Activated naive CD4-positive, alpha-beta T cell (primary cell): Measurements from ENCODE around the gene ARPC1A.
"Not testable (repeated sequence)": the region's sequence is repeated elsewhere in the genome, so short reads cannot be mapped to it uniquely, and the experiment has no call there.

ENCODE experiments used
- DNase-seq, 4 experiments: peaks; one replicate each; lab custom pipeline; 2025; lab: John Stamatoyannopoulos, UW

ARPC1A gene

DNA sequence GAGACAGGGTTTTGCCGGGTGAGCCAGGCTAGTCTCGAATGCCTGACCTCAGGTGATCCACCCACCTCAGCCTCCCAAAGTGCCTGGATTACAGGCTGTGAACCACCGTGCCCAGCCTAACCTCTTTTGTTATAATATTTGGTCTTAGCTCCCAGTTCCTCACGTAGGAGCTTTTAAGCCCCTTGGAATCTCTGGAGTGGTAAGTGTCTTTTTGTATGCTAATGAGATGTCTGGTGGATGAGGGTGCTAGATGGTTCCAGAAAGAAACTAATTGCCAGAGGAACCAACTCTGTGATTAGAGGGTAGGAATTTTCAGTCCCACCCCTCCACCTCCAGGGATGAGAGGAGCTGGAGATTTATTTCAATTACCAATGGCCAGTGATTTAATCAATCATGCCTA is 5.3 kb upstream of the ARPC1A start:
- DNase-seq = no peak

DNA sequence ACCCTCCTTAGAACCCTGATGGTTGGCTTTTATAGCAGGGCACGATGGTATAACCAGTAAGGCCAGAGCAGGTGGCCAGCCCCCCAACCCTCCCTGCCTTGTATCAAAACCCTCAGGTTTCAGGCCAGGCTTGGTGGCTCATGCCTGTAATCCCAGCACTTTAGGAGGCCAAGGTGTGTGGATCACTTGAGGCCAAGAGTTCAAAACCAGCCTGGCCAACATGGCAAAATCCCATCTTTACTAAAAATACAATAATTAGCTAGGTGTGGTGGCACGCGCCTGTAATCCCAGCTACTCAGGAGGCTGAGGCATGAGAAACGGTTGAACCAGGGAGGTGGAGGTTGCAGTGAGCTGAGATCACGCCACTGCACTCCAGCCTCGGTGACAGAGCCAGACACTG is 3.0 kb upstream of the ARPC1A start:
- not testable (repeated sequence) for DNase-seq

DNA sequence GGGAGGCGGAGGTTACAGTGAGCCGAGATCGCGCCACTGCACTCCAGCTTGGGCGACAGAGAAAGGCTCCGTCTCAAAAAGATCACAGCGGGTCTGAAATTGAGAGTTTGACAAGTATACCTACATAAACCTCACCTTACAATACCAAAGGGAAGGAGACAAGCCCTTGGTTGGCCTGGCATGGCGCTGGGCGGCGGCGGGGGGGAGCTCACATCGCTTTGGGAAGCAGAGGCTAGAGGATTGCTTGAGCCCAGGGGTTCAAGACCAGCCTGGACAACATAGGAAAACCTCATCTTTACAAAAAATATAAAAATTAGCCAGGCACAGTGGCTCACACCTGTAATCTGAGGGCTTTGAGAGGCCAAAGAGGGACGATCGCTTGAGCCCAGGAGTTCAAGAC is 1.1 kb upstream of the ARPC1A start:
- DNase-seq = no peak

DNA sequence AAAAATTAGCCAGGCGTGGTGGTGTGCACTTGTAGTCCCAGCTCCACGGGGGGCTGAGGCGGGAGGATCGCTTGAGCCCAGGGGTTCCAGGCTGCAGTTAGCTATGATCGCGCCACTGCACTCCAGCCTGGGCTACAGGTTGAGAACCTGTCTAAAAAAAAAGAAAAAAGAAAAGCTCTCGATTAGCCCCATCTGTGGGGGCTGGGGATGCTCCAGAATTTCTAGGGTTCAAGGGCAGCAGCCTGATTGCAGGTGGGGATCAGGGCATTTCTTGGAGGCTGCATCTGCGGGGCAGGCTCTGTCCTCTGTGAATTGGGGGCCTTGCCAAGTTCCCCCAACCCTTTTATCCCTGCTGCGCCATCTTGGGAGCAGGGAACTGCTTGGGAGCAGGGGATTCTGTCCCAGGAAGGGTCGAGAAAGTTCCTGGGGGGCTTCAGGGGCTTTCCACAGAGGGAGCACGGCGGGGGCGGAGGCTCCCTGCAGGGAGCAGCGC is 651 bp upstream of the ARPC1A start:
- no peak for DNase-seq

DNA sequence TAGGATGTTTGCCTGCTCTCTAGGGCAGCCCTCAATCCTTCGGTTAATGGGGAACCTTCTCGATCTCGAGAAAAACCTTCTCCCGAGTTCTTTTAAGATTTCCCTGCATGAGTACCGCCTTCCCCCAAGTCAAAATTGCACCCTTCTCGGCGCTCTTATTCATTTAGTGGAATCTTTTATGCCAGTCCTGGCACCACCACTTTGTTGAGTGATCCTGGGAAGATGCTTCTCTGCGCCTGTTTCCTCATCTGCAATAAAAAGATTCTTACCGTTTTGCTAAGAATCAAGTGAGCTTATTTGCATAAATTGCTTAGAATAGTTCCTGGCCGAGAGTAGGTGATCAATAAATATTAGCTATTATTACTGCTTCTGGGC is 697 bp downstream of the ARPC1A start:
- no peak for DNase-seq

DNA sequence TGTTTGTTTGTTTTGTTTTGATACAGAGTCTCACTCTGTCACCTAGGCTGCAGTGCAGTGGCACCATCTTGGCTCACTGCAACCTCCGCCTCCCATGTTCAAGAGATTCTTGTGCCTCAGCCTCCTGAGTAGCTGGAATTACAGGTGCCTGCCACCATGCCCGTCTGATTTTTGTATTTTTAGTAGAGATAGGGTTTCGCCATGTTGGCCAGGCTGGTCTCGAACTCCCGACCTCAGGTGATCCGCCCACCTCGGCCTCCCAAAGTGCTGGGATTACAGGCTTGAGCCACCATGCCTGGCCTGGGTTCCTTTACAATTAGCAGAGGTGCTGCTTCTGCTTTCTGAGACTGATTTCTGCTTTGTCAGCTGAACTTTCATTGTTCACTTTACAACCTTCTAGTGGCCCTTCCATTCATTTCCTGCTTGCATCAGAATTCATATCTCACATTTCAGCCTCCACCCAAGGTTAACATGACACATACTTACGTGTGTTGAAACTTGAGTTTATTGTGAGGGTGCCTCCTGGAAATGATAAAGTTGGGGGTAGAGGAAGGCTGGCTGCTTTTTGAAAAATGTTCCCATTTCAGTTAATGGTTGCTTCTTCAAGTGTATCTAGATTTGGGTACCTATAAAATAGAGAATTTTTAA is 4.7 kb downstream of the ARPC1A start:
- DNase-seq = not testable (repeated sequence)

DNA sequence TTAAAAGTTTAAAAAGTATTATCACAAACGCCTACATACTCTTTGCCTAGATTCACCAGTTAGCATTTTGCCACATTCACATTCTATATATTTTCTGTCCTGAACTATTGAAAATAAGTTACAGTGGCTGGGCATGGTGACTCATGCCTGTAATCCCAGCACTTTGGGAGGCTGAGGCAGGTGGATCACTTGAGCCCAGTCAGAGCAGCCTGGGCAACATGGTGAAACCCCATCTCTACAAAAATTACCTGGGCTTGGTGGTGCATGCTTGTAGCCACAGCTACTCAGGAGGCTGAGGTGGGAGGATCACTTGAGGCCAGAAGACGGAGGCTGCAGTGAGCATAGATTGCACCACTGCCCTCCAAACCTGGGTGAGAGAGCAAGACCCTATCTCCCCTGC is 5.3 kb downstream of the ARPC1A start:
- no peak for DNase-seq

DNA sequence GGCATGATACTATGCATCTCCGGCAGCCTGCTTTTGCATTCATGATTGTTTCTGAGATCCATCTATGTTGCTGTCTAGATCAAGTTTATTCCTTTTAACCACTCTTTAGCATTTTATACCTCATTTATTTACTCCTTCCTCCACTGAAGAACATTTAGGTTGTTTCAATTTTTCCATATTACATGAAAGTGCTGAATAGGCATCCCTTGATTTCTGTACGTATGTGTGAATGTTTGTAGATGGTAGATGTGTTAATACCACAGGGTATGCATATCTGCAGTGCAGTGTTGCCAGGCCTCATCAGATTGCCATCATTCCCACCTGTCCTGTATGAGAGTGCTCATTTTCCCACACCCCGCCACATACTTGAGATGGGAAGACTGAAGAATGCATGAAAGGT is 13.9 kb downstream of the ARPC1A start:
- no peak for DNase-seq

DNA sequence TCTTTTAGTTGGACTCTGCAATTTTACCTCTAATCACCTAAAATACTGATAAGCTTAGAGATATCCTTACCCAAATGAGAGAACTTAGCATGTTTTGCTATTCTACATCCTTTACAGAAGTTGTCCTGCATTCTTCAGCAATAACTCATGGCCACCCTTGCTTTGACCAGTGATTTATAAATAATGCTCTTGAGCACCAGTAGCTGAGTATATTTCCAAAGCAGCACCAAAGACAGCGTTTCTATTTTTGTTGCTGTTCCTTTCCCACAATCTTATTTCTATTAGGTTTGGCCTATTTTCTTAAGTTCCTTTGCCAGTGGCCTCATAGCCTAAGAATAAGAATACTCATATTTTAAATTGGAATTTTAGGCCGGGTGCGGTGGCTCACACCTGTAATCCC is 15.0 kb downstream of the ARPC1A start:
- no peak for DNase-seq

DNA sequence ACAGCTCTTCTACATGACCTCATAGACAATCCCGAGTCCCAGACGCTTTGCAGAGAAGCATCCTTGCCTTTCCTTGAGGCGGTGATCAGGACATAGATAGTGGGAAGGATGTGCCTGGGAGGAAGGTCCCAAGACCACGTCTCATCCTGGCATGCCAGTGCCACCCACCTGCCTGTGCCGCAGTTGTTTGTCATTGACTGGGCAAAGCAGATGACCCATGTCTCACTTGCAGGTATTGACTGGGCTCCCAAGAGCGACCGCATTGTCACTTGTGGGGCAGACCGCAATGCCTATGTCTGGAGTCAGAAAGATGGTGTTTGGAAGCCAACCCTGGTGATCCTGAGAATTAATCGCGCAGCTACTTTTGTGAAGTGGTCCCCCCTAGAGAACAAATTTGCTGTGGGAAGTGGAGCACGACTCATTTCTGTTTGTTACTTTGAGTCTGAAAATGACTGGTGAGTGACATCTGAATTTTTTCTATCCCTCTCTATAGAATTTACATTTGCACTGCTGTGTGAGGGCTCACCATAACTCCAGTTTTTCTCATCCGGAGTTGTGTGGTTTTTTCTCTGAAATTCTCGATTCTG is 18.5 kb downstream of the ARPC1A start:
- no peak for DNase-seq

DNA sequence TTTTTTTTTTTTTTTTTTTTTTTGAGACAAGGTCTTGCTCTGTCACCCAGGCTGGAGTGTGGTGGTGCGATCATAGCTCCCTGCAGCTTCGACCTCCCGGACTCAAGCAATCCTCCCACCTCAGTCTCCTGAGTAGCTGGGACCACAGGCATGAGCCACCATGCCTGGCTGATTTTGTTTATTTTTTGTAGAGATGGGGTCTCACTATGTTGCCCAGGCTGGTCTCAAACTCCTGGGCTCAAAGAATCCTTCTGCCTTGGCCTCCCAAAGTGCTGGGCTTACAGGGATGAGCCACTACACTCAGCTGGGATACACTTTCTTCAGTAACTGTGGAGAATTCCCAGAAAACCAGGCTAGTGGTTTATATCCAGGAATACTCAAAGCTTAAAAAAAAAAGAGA is 24.9 kb downstream of the ARPC1A start:
- DNase-seq = not testable (repeated sequence)

DNA sequence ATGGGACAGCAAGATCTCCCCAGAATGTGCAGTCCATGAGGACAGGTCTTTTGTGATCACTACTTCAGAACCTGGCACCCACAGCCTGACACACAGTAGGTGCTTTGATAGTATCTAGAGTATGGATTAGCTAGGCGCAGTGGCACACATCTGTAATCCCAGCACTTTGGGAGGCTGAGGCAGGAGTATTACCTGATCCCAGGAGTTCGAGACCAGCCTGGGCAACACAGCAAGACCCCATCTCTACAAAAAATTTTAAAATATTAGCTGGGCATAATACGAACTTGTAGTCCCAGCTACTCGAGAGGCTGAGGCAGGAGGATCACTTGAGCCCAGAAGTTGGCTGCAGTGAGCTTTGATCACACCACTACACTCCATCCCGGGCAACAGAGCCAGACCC is 26.5 kb downstream of the ARPC1A start:
- no peak for DNase-seq

DNA sequence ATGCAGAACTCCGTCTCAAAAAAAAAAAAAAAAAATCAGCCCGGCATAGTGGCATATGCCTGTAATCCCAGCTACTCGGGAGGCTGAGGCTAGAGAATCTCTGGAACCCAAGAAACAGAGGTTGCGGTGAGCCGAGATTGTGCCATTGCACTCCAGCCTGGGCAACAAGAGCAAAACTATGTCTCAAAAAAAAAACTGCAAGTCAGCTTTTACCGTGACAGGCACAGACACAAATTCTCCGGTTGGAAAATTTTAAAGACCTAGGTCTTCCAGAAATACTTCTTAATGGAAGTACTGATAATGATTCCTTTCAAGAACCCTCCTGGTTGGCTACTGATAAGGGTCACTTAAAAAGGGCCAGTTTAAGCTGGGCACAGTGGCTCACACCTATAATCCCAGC is 29.4 kb downstream of the ARPC1A start:
- no peak for DNase-seq

DNA sequence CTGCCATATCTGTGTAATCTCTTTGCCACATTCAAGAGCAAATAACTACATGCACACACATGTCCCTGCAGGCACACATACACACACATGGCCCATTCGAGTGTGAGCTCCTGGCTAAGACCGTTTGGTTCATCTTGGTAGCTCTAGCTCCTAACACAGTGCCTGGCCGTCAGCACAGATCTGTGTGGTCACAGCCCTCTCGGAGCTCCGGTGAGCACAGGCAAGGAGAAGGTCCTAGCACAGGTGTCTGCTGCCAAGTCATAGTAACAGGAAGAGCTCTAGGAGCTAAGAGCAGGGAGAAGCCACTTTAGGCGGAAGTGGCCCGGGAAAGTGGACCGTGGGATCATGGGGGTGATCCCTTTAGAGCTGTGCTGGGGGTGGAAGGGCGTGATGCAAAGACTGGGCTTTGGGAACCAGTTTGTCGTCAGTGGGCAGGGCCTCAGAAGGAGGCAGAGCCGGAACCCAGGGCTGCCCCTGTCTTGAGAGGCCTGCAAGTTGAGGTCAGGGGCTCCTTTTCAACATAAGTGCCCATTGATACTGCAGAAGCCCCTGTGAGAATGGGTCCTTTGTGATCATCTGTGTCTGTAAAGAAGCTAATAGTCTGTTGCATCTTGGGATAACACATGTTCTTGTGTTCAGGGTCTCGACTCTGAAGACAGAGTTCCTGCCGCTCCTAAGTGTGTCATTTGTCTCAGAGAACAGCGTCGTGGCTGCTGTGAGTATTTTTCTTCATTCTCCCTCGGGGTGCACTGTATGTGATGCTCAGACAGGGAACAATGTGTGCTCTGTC is 32.2 kb downstream of the ARPC1A start:
- no peak for DNase-seq

DNA sequence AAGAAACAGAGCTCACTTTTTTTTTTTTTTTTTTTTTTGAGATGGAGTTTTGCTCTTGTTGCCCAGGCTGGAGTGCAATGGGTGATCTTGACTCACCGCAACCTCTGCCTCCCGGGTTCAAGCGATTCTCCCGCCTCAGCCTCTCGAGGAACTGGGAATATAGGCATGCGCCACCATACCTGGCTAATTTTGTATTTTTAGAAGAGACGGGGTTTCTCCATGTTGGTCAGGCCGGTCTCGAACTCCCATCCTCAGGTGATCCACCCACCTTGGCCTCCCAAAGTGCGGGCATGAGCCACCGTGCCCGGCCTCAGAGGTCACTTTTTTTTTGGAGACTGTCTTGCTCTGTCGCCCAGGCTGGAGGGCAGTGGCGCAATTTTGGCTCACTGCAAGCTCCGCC is 32.8 kb downstream of the ARPC1A start:
- not testable (repeated sequence) for DNase-seq

DNA sequence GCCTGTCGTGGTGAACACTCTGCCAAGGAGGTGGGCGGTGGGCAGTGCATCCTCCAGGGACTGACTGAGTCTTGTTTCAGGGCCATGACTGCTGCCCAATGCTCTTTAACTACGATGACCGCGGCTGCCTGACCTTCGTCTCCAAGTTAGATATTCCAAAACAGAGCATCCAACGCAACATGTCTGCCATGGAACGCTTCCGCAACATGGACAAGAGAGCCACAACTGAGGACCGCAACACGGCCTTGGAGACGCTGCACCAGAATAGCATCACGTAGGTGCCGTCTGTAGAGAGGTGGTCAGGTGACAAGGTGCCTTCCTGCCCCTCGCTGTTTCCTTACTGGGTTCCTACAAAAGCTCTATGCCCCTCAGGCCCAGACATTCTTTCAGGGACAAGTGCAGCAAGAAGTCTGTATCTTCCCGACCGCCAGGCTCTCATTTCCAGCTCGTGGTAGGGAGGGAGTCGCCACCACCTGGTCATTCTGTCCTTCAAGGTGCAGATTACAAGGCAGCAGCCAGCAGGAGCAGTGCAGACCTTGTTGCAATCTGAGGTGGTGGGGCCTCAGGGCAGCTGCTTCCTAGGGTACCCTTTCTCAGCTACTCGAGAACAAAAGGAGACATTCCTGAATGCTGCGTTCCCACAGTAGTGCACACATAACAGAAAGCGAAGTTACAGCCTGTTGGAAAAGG is 33.9 kb downstream of the ARPC1A start:
- DNase-seq = no peak

DNA sequence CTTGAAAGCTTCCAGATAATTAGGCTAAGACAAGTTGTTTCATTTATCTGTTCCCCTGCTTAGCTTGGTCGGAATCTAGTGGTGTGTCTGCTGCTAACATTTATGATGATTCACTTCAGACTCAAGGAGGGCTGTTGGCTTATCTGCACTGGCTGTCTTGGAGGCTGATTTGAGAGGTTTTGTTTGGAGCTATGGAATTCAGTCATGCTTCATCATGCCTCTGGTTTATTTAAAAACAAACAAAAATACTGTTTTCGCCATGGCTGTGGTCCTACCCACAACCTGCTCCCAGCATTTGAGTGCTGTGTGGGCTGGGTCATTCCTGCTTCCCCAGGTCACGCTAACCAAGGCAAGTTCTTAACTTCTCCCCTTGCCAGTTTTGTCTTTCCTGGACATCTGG is 37.1 kb downstream of the ARPC1A start:
- no peak for DNase-seq

DNA sequence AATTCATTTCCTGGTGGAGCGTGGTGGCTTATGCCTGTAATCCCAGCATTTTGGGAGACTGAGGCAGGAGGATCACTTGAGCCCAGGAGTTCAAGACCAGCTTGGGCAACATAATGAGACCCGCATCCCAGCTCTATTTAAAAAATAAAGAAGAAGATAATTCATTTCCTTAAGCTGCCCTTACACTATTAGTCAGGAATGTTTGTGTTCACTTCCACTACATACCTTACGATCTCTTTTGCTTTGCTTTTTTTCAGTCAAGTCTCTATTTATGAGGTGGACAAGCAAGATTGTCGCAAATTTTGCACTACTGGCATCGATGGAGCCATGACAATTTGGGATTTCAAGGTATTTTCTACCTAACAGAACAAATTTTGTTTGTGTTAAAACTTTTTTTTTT is 37.6 kb downstream of the ARPC1A start:
- no peak for DNase-seq

DNA sequence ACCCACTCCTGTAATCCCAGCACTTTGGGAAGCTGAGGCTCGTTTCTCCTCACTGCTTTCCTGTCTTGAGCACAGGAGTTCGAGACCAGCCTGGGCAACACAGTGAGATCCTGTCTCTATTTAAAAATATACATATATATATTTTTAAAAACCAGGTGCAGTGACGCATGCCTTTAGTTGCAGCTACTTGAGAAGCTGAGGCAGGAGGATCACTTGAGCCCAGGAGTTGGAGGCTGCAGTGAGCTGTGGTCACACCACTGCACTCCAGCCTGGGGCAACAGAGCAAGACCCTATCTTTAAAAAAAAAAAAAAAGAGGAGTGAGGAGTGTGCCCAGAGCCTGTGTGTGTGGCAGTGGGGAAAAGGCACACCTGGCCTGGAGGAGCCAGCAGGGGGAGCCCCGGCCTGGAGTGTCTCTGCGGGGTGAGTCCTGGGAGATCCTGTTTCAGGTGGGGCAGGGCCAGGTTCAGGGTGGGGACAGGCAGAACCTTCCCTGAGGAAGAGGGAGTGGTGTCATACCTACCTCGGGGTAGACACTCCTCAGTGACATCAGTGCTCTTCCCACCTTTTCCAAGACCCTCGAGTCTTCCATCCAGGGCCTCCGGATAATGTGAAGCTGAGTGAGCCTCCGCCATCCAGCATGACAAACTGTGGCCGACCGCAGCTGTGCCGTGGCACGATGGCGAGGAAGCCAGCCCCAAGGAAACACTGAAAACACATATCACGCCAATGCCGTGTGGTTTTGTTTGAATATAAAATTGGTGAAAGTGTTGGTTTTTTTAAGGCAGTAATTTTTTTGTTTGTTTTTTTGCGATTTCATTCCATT is 39.8 kb downstream of the ARPC1A start:
- peak in 3 of 4 experiments; percentile 26 to 69 (median 64) for DNase-seq

DNA sequence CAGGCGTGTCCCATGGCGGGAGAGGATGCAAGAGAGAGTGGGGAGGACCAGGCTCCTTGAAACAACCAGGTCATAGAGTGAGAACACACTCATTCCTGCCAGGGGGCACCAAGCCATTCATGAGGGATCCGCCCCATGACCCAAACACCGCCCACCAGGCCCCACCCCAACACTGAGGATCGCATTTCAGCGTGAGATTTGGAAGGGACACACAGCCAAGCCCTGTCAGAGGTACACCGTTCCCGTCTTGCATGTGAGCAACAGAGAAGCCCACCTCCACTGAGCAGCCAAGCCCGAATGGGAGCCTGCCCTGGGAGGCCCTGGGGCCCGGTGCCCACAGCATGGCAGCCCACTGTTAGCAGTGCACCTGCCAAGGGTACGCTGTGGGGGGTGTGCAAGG is 40.9 kb downstream of the ARPC1A start:
- DNase-seq = no peak

DNA sequence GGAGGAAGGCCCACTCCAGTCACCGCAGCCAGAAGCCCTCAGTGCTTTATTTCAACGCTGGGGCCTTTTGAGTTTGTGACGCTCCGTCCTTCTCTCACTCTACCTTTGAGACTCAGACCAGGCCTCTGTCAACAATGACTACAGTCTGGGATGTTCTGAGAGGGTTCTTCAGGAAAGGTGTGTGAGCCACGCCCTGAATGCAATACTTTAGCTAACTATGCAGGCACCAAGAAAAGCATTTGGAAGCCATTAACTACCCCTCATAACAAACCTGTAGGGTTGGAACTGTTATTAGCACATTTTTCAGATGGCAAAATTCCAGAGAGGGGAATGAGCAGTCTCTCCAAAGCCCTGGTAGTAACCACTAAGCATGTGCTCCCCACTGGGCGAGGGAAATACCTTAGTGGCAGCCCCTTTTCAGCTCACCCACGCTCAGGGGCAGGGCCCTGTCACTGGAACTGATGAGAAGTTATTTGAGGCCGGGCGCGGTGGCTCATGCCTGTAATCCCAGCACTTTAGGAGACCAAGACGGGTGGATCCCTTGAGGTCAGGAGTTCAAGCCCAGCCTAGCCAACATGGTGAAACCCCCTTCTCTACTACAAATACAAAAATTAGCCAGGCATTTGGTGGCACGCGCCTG is 43.2 kb downstream of the ARPC1A start:
- no peak for DNase-seq
